Esophagus muscularis mucosa (tissue), 4 donors: ENCODE results near the gene RCBTB2.

Source experiments
- EP300 ChIP-seq: sonication (generic); formaldehyde crosslinking; IDR thresholded peaks from one replicate; pipeline ENCODE4 v1.6.1; 2017; ENCODE audit warnings: antibody characterized with exemption
- POLR2A ChIP-seq: fragments of 450-650 bp; IDR thresholded peaks from one replicate; pipeline ENCODE4 v1.6.1; 2017; ENCODE audit warnings: antibody characterized with exemption, moderate library complexity, mild to moderate bottlenecking, low read depth
- TF ChIP-seq, protein P1 (sequence below), 3 experiments: fragments of 200-600 bp in 2 of 3; fragments of 450-650 bp in 1 of 3; sonication (generic) in 2 of 3; IDR thresholded peaks; one replicate each; pipeline ENCODE4 v1.5.1; 2017 to 2019; ENCODE audit warnings: antibody characterized with exemption in 3 of 3, mild to moderate bottlenecking in 2 of 3, moderate library complexity in 1 of 3

DNA sequence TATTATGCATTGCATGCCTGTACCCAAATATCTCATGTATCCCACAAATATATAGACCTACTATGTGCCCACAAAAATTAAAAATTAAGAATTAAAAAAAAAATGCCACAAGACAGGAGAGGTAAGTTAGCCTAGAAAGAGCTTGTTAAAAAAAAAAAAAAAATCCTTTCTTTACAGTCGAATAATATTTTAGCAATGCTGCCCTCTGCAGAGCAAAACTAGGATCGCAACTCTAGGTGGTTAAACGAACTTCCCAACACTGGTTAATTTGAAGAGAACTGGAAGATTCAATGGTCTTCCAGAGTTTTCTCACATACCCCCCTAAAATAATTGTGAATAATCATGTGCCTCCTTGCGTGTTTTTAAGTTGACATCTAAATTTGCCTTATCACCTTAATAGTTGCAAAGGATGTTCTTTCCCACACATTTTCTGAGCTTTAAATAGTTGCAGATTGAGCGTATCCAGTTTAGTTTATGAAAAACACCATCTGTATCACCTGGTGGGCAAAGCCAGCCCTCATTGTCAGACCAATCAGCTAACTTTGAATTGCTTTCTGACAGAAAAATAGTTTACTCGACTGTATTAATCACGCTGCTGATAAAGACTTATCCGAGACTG lies 47.4 kb upstream of the RCBTB2 start:
- TF ChIP-seq POLR2A (no peak), EP300 (no peak)
- TF ChIP-seq, protein P1, sequence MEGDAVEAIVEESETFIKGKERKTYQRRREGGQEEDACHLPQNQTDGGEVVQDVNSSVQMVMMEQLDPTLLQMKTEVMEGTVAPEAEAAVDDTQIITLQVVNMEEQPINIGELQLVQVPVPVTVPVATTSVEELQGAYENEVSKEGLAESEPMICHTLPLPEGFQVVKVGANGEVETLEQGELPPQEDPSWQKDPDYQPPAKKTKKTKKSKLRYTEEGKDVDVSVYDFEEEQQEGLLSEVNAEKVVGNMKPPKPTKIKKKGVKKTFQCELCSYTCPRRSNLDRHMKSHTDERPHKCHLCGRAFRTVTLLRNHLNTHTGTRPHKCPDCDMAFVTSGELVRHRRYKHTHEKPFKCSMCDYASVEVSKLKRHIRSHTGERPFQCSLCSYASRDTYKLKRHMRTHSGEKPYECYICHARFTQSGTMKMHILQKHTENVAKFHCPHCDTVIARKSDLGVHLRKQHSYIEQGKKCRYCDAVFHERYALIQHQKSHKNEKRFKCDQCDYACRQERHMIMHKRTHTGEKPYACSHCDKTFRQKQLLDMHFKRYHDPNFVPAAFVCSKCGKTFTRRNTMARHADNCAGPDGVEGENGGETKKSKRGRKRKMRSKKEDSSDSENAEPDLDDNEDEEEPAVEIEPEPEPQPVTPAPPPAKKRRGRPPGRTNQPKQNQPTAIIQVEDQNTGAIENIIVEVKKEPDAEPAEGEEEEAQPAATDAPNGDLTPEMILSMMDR (IDR thresholded peaks at IDR 0.05) = peak; percentile 78 to 84 (median 80)
